IPS-18c (cell line): Measurements from ENCODE around the gene UNG.
"Not testable (repeated sequence)": the region's sequence is repeated elsewhere in the genome, so short reads cannot be mapped to it uniquely, and the experiment has no call there.

Source experiments
- H3K4me3 ChIP-seq: 2 replicates; pipeline ENCODE4 v1.7.0; 2013; ENCODE audit warnings: low read depth, mild to moderate bottlenecking, low read length, moderate library complexity; ENCODE audit not compliant: insufficient read depth
- H3K9me3 ChIP-seq: one replicate; pipeline ENCODE4 v1.6.1; 2013; ENCODE audit warnings: mild to moderate bottlenecking, low read length, moderate library complexity; ENCODE audit not compliant: control insufficient read depth, insufficient read depth

UNG gene

GRCh38 chr12:109134186-109134917, 37.0 kb downstream of the UNG start:
- Histone ChIP-seq H3K9me3 (no peaks in the 10 kb centered on the region), H3K4me3 (no peak overlapping the region)

DNA sequence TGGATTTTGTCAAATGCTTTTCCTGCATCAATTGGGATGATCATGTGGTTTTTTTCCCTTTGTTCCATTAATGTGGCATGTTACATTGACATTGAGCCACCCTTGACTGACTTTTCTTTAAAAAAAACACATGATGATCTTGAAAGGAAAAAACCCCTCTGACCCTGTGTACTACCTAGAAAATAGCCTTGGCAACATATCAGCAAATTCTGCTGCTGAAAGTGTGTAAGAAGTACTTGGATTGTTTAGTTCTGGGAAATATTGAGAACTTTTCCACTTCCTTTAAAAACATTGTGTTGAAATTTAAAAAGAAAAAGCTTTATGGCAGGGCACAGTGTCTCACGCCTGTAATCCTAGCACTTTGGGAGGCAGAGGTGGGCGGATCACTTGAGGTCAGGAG, 39.7 kb downstream of the UNG start:
- no peak overlapping the region for H3K4me3 ChIP-seq

DNA sequence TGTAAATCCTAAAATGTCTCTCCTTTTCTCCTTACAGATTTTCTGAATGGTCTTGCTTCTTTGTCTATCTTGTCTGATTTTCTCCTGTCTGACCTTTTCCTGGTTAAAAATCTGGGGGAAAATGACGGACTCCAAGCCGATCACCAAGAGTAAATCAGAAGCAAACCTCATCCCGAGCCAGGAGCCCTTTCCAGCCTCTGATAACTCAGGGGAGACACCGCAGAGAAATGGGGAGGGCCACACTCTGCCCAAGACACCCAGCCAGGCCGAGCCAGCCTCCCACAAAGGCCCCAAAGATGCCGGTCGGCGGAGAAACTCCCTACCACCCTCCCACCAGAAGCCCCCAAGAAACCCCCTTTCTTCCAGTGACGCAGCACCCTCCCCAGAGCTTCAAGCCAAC, 42.0 kb downstream of the UNG start:
- Histone ChIP-seq H3K9me3 (no peaks in the 10 kb centered on the region), H3K4me3 (no peak overlapping the region)

More for the DNA sequence above, 39.7 kb downstream of the UNG start:
- no peaks in the 10 kb centered on the region for H3K9me3 ChIP-seq

DNA sequence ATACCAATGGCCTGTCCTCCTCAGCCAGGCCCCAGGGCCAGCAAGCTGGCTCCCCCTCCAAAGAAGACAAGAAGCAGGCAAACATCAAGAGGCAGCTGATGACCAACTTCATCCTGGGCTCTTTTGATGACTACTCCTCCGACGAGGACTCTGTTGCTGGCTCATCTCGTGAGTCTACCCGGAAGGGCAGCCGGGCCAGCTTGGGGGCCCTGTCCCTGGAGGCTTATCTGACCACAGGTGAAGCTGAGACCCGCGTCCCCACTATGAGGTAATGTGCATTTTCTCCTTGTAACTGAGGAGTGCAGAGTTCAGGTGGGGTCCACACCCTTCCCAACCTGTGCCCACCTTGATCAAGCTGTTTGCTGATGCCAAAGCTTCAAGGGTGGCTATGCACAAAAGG, 42.4 kb downstream of the UNG start:
- Histone ChIP-seq H3K4me3 (no peak overlapping the region), H3K9me3 (no peaks in the 10 kb centered on the region)

- Histone ChIP-seq H3K9me3 (no peaks in the 10 kb centered on the region), H3K4me3 (no peak overlapping the region)
Observed at GRCh38 chr12:109140560-109140959, 43.2 kb downstream of the UNG start.

DNA sequence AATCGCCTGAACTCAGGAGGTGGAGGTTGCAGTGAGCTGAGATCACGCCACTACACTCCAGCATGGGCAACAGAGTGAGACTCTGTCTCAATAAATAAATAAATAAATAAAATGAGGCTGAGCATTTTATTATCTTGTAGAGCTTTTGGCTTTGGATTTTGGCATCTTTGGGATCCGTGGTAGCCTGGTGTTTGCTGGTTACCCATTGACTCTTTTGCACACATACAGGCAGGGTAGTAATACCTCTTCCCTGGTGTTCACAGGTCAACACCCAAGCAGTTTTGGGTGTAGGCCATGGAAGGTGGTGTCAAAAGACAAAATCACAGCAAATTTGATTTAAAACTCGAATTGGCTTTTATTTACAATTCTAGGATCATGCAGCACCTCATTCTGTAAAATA, 46.8 kb downstream of the UNG start:
- no peak overlapping the region for H3K4me3 ChIP-seq
- H3K9me3 ChIP-seq: no peaks in the 10 kb centered on the region

DNA sequence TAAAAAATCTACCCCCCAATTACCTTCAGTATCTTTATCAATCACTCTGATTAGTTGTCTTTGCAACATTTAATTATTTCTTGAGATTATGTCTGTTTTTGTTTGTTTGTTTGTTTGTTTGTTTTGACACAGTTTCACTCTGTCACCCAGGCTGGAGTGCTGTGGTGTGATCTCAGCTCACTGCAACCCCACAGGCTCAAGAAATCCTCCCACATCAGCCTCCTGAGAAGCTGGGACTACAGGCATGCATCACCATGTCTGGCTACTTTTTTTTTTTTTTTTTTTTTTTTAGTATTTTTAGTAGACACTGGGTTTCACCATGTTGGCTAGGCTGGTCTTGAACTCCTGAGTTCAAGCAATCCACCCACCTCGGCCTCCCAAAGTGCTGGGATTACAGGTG, 49.7 kb downstream of the UNG start:
- not testable (repeated sequence) for H3K9me3 ChIP-seq, H3K4me3 ChIP-seq

DNA sequence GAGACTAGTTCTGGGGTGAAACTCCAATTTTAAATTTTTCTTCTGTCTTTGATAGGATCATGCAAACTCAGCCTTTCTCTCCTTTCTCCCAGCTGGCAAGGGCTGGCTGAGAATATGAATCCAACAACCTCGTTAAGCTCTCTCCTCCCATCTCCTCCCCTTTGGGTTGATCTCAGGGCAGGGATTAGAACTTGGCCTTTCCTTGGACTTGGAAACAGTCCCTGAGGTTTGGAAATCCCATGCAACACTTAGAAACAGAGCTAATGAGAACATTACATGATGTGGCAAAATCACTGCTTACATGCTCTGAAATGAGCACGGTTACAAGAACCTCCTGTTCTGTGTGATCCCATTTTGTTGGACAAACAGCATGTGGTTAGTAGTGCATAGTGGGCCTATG, 50.6 kb downstream of the UNG start:
- Histone ChIP-seq H3K9me3 (no peaks in the 10 kb centered on the region), H3K4me3 (no peak overlapping the region)

- no peak overlapping the region for H3K4me3 ChIP-seq
Observed at GRCh38 chr12:109150124-109150640, 52.8 kb downstream of the UNG start.

DNA sequence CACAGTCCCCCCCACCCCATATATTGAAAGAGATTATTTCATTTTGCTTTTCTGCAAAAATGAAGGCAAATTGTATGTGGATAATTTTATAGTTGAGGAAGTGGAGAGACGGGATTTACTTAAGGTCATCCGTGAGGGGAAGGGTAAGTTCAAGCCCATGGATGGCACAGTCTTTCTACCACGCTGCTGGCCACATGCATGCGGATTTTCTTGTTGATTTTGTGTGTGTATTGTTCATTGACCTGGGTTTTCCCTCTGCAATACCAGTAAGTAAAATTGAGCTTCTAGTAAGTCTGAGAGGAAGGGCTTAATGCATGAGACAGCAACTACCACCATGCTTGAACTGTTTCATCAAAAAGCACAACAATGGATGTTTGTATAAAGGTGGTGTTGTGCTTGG, 54.1 kb downstream of the UNG start:
- H3K9me3 ChIP-seq: no peaks in the 10 kb centered on the region

More at GRCh38 chr12:109150124-109150640, 52.8 kb downstream of the UNG start:
- no peaks in the 10 kb centered on the region for H3K9me3 ChIP-seq

DNA sequence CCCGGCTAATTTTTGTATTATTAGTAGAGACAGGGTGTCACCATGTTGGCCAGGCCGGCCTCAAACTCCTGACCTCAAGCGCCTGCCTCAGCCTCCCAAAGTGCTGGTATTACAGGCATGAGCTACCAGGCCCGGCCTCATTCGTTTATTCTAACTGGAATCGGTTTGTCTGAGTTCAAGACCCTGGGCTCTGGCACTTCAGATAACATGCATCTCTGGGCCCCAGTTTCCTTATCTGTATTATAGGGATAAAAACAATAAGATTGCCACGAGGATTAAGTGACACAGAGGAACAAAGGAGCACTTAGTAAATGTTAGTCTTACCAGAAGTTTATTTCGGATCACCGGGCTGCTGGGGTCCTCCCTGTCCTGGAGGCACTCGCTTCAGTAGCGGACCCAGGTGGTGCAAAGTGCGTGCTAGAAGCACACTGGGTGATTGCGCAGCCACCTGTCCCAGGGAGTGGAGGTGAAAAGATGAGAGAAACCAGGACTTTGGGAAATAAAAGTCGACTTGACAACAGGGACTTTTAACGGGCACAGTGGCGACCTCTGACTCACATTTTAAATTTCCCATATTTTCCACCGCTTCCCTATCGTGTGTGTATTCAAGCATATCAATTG, 56.5 kb downstream of the UNG start:
- H3K4me3 ChIP-seq: peak overlapping the region; percentile 61
- no peaks in the 10 kb centered on the region for H3K9me3 ChIP-seq

More for the DNA sequence above, 54.1 kb downstream of the UNG start:
- H3K4me3 ChIP-seq: no peak overlapping the region

DNA sequence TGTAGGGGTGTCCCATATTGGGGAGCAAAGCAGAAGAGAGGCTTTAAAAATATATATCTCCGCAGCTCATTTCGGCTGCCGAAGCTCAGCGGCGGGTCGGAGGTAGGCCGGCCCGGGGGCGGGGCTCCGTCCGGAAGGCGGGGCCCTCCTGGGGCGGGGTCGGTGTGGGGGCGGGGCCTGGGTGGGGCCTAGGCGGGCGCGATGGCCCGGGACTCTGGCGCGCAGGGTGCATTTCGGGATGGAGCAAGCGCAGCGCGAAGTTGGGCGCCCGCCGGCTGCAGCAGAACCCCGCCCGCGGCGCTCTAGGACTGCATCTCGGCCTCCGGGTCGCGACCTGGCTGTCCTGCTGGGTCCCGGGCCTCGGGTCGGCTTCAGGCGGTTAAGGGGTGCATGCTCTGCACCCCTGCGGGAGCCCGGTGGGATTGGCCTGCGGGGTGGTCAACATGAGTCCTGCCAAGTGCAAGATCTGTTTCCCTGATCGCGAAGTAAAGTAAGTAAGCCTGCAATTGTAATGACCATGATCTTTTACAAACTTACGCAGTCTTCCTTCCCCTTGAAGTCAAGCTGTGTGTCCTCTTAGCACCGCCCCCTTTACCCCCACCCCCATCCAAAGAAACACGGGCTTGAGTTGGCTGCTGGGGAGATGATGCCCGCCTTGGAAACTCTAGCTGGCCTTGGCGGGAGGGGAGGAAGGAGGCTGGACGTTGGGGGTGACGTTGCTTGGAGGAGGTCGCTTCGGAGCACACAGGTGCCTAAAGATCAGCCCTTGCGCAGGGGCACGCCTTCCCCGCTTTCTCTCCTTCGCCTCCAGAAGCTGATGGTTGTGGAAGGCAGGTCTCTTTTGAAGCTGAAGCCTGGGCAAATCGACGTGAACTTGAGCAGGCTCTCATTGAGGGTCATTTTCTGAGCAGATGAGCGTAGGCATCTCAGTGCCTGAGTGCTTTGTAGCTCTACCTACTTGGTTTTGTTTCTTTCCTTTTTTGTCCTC, 57.3 kb downstream of the UNG start:
- Histone ChIP-seq H3K9me3 (no peaks in the 10 kb centered on the region), H3K4me3 (peak overlapping the region; percentile 84)

DNA sequence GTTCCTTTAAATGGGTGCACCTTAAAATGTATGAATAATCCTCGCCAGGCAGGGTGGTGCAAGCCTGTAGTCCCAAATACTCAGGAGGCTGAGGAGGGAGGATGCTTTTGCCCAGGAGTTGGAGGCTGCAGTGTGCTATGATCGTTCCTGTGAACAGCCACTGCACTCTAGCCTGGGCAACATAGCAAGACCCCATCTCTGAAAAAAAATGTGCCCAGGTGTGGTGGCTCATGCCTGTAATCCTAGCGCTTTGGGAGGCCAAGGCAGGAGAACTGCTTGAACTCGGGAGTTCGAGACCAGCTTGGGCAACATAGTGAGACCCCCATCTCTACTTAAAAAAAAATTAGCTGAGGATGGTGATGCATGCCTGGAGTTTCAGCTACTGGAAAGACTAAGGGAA, 58.6 kb downstream of the UNG start:
- H3K9me3 ChIP-seq: no peaks in the 10 kb centered on the region
- H3K4me3 ChIP-seq: no peak overlapping the region

- Histone ChIP-seq H3K4me3 (no peak overlapping the region), H3K9me3 (no peaks in the 10 kb centered on the region)
Observed at GRCh38 chr12:109156586-109156985, 59.2 kb downstream of the UNG start.

DNA sequence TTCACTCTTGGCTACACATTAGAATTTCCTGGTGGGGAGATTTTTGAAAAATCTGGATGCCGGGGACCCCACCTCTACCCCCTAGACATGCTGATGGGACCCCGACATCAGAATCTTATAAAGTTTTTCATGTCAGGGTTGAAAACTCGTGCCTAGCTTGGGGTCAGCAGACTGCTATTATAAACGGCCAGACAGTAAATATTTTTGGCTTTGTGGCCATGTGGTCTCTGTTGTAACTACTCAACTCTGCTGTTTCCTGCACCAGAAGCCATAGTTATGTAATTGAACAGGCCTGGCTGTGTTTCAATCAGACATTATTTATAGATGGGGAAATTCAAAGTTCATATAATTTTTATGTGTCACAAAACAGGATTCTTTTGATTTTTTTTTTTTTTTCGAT, 60.6 kb downstream of the UNG start:
- no peak overlapping the region for H3K4me3 ChIP-seq

DNA sequence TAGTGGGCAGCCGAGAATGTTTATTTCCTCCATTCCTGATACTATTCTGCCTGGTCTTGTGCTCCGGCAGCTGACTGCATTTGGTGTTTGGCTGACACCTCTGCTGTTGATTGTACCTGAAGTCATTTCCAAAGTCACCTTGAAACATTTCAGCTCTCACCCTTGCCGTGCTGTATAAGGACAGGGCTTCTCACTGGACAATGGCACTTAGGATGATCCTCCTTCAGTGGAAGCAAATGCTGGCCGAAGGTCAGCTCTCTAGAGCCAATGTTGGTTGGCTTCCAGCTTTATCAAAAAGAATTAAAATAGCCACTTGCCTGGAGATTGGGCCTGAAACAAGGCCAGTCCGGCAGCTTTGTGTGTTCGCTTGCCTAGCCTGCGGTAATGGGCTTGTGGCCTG, 63.0 kb downstream of the UNG start:
- Histone ChIP-seq H3K9me3 (no peaks in the 10 kb centered on the region), H3K4me3 (no peak overlapping the region)

More for the DNA sequence above, 60.6 kb downstream of the UNG start:
- no peaks in the 10 kb centered on the region for H3K9me3 ChIP-seq
